Keratinocyte (primary cell): ENCODE measurements around the gene IRF1. TPM values are rescaled to one million over a fixed set of nuclear protein-coding genes. Genes with fewer than 3 reads are reported as not detected.

Source experiments
- DNase-seq: peaks from one replicate; pipeline ENCODE4 v3.0.0-alpha.2; 2011; ENCODE audit warnings: low read depth, missing footprints, low spot score
- FAIRE-seq: peaks from 2 replicates; lab custom pipeline; 2011; peaks lifted over from hg19 to GRCh38; lab: Jason Lieb, UNC
- H2AFZ ChIP-seq: 2 replicates; pipeline ENCODE4 v1.6.0; 2012; ENCODE audit warnings: low read length, control low read depth, inconsistent platforms; ENCODE audit not compliant: control insufficient read depth
- H3K27ac ChIP-seq: 2 replicates; pipeline ENCODE4 v1.5.1; 2011; ENCODE audit warnings: low read length; ENCODE audit not compliant: control insufficient read depth, insufficient read depth
- H3K27me3 ChIP-seq: 3 replicates; pipeline ENCODE4 v1.6.0; 2011; ENCODE audit warnings: low read length; ENCODE audit not compliant: control insufficient read depth, insufficient read depth; ENCODE audit errors: extremely low read depth
- H3K36me3 ChIP-seq, 2 experiments: 2 replicates in 1 of 2; 3 replicates in 1 of 2; pipeline ENCODE4 v1.5.1; 2011; ENCODE audit warnings: low read length in 2 of 2, mild to moderate bottlenecking in 1 of 2; ENCODE audit not compliant: control insufficient read depth in 2 of 2, insufficient read depth in 2 of 2; ENCODE audit errors: extremely low read depth in 1 of 2
- H3K4me1 ChIP-seq: 3 replicates; pipeline ENCODE4 v1.5.1; 2011; ENCODE audit warnings: low read length; ENCODE audit not compliant: control insufficient read depth, insufficient read depth; ENCODE audit errors: extremely low read depth
- H3K4me2 ChIP-seq: 3 replicates; pipeline ENCODE4 v1.6.0; 2011; ENCODE audit warnings: low read depth, low read length; ENCODE audit not compliant: control insufficient read depth, insufficient read depth; ENCODE audit errors: extremely low read depth
- H3K4me3 ChIP-seq, 3 experiments: fragments of 200-600 bp in 1 of 3; sonication (generic) in 1 of 3; 2 replicates in 2 of 3; 3 replicates in 1 of 3; pipeline ENCODE4 v1.5.1; 2011 to 2016; ENCODE audit warnings: low read length in 3 of 3, mild to moderate bottlenecking in 3 of 3, control low read depth in 2 of 3, inconsistent platforms in 1 of 3, low read depth in 1 of 3, mixed read lengths in 1 of 3, mixed run types in 1 of 3, moderate library complexity in 1 of 3; ENCODE audit not compliant: control insufficient read depth in 2 of 3, insufficient read depth in 2 of 3; ENCODE audit errors: extremely low read depth in 1 of 3
- H3K79me2 ChIP-seq: 2 replicates; pipeline ENCODE4 v1.6.0; 2012; ENCODE audit warnings: low read length; ENCODE audit not compliant: control insufficient read depth, insufficient read depth
- H3K9ac ChIP-seq: 3 replicates; pipeline ENCODE4 v1.6.0; 2011; ENCODE audit warnings: low read length; ENCODE audit not compliant: control insufficient read depth, insufficient read depth; ENCODE audit errors: extremely low read depth
- H3K9me1 ChIP-seq: 3 replicates; pipeline ENCODE4 v1.6.0; 2011; ENCODE audit warnings: low read length; ENCODE audit not compliant: control insufficient read depth, insufficient read depth; ENCODE audit errors: extremely low read depth
- H3K9me3 ChIP-seq: 2 replicates; pipeline ENCODE4 v1.5.1; 2012; ENCODE audit warnings: low read depth, low read length; ENCODE audit not compliant: control insufficient read depth
- H4K20me1 ChIP-seq: 3 replicates; pipeline ENCODE4 v1.6.0; 2011; ENCODE audit warnings: low read length; ENCODE audit not compliant: control insufficient read depth, insufficient read depth; ENCODE audit errors: extremely low read depth
- EZH2 ChIP-seq: IDR thresholded peaks from one replicate; pipeline ENCODE4 v1.6.1; 2012; ENCODE audit warnings: inconsistent platforms, mild to moderate bottlenecking, low read length, moderate library complexity
- dilution Hi-C: fragments of 300-500 bp; cut with MboI; formaldehyde crosslinking; loops from one replicate; pipeline ENCODE4 v1.7.0; 2020; ENCODE audit warnings: low sequenced_read_pairs; ENCODE audit not compliant: extremely low pct_ligation_motif_present
- polyA plus RNA-seq, 5 experiments: library from polyadenylated mRNA; depleted of rRNA in 3 of 5; stranded (reverse) in 3 of 5; stranded (forward) in 1 of 5; unstranded in 1 of 5; fragments of >200 nt; gene quantifications; 1 replicate in 1 of 5; 2 replicates in 3 of 5; 3 replicates in 1 of 5; pipeline versions ENCODE4 v1.2.1 to v1.2.3, GENCODE V29; 2011 to 2012; ENCODE audit warnings: missing spikeins in 2 of 5, low read depth in 1 of 5, low replicate concordance in 1 of 5
- TF ChIP-seq, protein P1 (sequence below), 3 experiments: IDR thresholded peaks in 1 of 3; conservative IDR thresholded peaks in 1 of 3; optimal IDR thresholded peaks in 1 of 3; 2 replicates in 2 of 3; 3 replicates in 1 of 3; pipeline versions ENCODE3 to v1.5.1; 2011; ENCODE audit warnings: low read length in 3 of 3, mild to moderate bottlenecking in 3 of 3, moderate library complexity in 2 of 3, control low read depth in 1 of 3, inconsistent platforms in 1 of 3; ENCODE audit not compliant: insufficient read depth in 2 of 3; ENCODE audit errors: extremely low read depth in 1 of 3

IRF1 gene
- polyA plus RNA-seq, 1 donor (not counting 4 experiments of a cell fraction or from before 2014, with no cell fraction given), result 6.2 TPM

- Histone ChIP-seq H3K9me1 (no peaks in the 10 kb centered on the region), H3K4me1 (peaks cover 26% of the 10 kb centered on the region), H3K4me3 (no peak overlapping the region), H3K36me3 (no peaks in the 10 kb centered on the region), H3K27ac (no peak overlapping the region), H3K9ac (no peak overlapping the region), H3K79me2 (no peaks in the 10 kb centered on the region), H3K9me3 (no peaks in the 10 kb centered on the region), H3K4me2 (no peak overlapping the region), H2AFZ (no peak overlapping the region), H4K20me1 (no peaks in the 10 kb centered on the region), H3K27me3 (no peaks in the 10 kb centered on the region)
- DNase-seq, result no peak
- dilution Hi-C loops, result no loop called here
- no peak for TF ChIP-seq EZH2
- TF ChIP-seq, protein P1, sequence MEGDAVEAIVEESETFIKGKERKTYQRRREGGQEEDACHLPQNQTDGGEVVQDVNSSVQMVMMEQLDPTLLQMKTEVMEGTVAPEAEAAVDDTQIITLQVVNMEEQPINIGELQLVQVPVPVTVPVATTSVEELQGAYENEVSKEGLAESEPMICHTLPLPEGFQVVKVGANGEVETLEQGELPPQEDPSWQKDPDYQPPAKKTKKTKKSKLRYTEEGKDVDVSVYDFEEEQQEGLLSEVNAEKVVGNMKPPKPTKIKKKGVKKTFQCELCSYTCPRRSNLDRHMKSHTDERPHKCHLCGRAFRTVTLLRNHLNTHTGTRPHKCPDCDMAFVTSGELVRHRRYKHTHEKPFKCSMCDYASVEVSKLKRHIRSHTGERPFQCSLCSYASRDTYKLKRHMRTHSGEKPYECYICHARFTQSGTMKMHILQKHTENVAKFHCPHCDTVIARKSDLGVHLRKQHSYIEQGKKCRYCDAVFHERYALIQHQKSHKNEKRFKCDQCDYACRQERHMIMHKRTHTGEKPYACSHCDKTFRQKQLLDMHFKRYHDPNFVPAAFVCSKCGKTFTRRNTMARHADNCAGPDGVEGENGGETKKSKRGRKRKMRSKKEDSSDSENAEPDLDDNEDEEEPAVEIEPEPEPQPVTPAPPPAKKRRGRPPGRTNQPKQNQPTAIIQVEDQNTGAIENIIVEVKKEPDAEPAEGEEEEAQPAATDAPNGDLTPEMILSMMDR (optimal IDR thresholded peaks at IDR 0.05 in 1 of 3, IDR thresholded peaks at IDR 0.05 in 1 of 3, conservative IDR thresholded peaks at IDR 0.05 in 1 of 3; ENCODE audit: extremely low read depth in 1 of 3, insufficient read depth in 2 of 3, low read length in 3 of 3), result no peak
- no peak for FAIRE-seq
These were observed 43.4 kb downstream of the IRF1 start for GRCh38 chr5:132447196-132447595.

DNA sequence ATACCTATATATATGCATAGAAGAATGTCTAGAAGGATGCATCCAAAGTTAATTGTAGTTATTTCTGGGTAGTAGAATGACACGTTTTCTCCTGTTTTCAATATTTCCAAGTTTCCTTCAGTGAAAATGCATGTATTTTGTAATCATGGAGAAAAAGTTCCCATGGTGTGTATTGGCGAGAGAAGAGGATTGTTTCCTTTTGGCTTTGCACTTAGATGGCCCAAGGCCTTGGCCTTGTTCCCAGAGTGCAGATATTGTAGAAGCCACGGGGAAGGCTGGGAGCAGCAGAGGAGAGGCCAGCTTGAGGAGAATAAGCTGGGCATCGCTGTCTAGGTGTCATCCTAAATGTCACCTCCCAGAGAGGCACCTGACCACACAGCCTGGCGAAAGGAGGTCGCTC, 44.0 kb downstream of the IRF1 start:
- no peaks in the 10 kb centered on the region for H3K36me3 ChIP-seq
- H3K4me2 ChIP-seq, result no peak overlapping the region
- H3K79me2 ChIP-seq, result no peaks in the 10 kb centered on the region
- dilution Hi-C loops, result no loop called here
- TF ChIP-seq, protein P1 (optimal IDR thresholded peaks at IDR 0.05 in 1 of 3, IDR thresholded peaks at IDR 0.05 in 1 of 3, conservative IDR thresholded peaks at IDR 0.05 in 1 of 3; ENCODE audit: extremely low read depth in 1 of 3, insufficient read depth in 2 of 3, low read length in 3 of 3), result no peak
- no peak for TF ChIP-seq EZH2
- H3K27me3 ChIP-seq, result no peaks in the 10 kb centered on the region
- no peak overlapping the region for H3K9ac ChIP-seq
- H4K20me1 ChIP-seq, result no peaks in the 10 kb centered on the region
- H3K27ac ChIP-seq, result no peak overlapping the region
- no peak overlapping the region for H3K4me3 ChIP-seq
- no peak overlapping the region for H2AFZ ChIP-seq
- H3K9me3 ChIP-seq, result no peaks in the 10 kb centered on the region
- DNase-seq (no peak), FAIRE-seq (no peak)
- peaks cover 26% of the 10 kb centered on the region for H3K4me1 ChIP-seq
- H3K9me1 ChIP-seq, result no peaks in the 10 kb centered on the region
